Inflammatory macrophage (primary cell): ENCODE data around the gene IGFL4.

ENCODE experiments used
- DNase-seq, 2 donors: peaks; one replicate each; pipeline ENCODE4 v3.0.0-alpha.2; 2020 to 2022

IGFL4 gene

DNA sequence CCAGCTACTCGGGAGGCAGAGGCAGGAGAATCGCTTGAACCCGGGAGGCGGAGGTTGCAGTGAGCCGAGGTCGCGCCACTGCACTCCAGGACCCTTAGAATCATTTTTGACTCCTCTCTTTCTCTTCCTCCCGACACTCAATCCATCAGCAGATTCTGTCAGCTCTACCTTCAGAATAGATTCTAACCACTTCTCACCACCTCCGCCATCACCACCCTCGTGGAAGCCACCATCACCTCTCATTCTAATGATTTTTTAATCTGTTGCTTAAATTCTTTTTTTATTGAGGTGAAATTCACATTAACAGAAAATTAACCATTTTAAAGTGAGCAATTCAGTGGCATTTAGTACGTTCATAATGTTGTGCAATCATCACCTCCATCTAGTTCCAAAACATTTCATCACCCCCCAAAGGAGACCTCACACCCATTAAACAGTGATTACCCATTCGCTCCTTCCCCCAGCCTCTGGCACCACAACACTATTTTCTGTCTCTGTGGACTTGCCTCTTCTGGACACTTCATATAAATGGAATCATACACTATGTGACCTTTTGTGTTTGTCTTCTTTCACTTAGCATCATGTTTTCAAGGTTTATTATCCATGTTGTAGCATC is 50.6 kb downstream of the IGFL4 start:
- DNase-seq: no peak
